Brain microvascular endothelial cell (primary cell): ENCODE results near the gene SURF4.

Experiments
- DNase-seq: peaks from one replicate; pipeline ENCODE4 v3.0.0-alpha.2; 2020
- H3K27ac ChIP-seq: fragments of 250-450 bp; sonication (Bioruptor Pico); 2 replicates; pipeline ENCODE4 v1.5.1; 2020; ENCODE audit warnings: mild to moderate bottlenecking, moderate library complexity
- H3K27me3 ChIP-seq: fragments of 250-450 bp; sonication (Bioruptor Pico); replicated peaks from 2 replicates; pipeline ENCODE4 v1.5.1; 2020; ENCODE audit warnings: mild to moderate bottlenecking
- H3K36me3 ChIP-seq: fragments of 250-450 bp; sonication (Bioruptor Pico); replicated peaks from 2 replicates; pipeline ENCODE4 v1.5.1; 2020; ENCODE audit warnings: mild to moderate bottlenecking
- H3K4me3 ChIP-seq: 2 replicates; pipeline ENCODE4 v1.5.1; 2011; ENCODE audit warnings: low read depth, mild to moderate bottlenecking, control low read depth, low read length, moderate library complexity
- CTCF ChIP-seq: IDR thresholded peaks from 2 replicates; pipeline ENCODE4 v1.5.1; 2011; ENCODE audit warnings: low read depth, mild to moderate bottlenecking, moderate library complexity, low read length, control low read depth, inconsistent platforms; ENCODE audit errors: missing control alignments
- in situ Hi-C: cut with HindIII; loops from 2 replicates; pipeline ENCODE4 v1.10.0; 2017; ENCODE audit warnings: low sequenced_read_pairs, low pct_ligation_motif_present

SURF4 gene

GRCh38 chr9:133386338-133386737 is 10.5 kb upstream of the SURF4 start:
- no peaks in the 10 kb centered on the region for H3K36me3 ChIP-seq
- H3K4me3 ChIP-seq, result no peak overlapping the region
- no peak overlapping the region for H3K27ac ChIP-seq
- no peak for DNase-seq
- in situ Hi-C loops, result no loop called here
- H3K27me3 ChIP-seq, result no peaks in the 10 kb centered on the region
- no peak for TF ChIP-seq CTCF

- H3K36me3 ChIP-seq, result no peaks in the 10 kb centered on the region
Measured at GRCh38 chr9:133385452-133385851, 9.6 kb upstream of the SURF4 start.

GRCh38 chr9:133384736-133385321 is 9.0 kb upstream of the SURF4 start:
- no peak overlapping the region for H3K4me3 ChIP-seq
- no peaks in the 10 kb centered on the region for H3K36me3 ChIP-seq
- no peak for DNase-seq
- no peak overlapping the region for H3K27ac ChIP-seq
- TF ChIP-seq CTCF, result no peak
- no peaks in the 10 kb centered on the region for H3K27me3 ChIP-seq
- in situ Hi-C loops, result no loop called here

More at GRCh38 chr9:133385452-133385851, 9.6 kb upstream of the SURF4 start:
- no peak for TF ChIP-seq CTCF
- in situ Hi-C loops, result no loop called here
- no peak overlapping the region for H3K4me3 ChIP-seq
- no peaks in the 10 kb centered on the region for H3K27me3 ChIP-seq
- no peak for DNase-seq
- no peak overlapping the region for H3K27ac ChIP-seq

- DNase-seq, result no peak
- TF ChIP-seq CTCF, result no peak
- in situ Hi-C loops, result no loop called here
- H3K36me3 ChIP-seq, result no peaks in the 10 kb centered on the region
- H3K4me3 ChIP-seq, result no peak overlapping the region
- H3K27me3 ChIP-seq, result no peaks in the 10 kb centered on the region
- no peak overlapping the region for H3K27ac ChIP-seq
Measured at GRCh38 chr9:133383438-133383837, 7.6 kb upstream of the SURF4 start.

GRCh38 chr9:133382507-133383141 is 6.8 kb upstream of the SURF4 start:
- Histone ChIP-seq H3K27ac (no peak overlapping the region), H3K4me3 (no peak overlapping the region), H3K27me3 (no peaks in the 10 kb centered on the region), H3K36me3 (no peaks in the 10 kb centered on the region)
- no peak for DNase-seq
- no peak for TF ChIP-seq CTCF
- in situ Hi-C loops, result no loop called here

GRCh38 chr9:133380734-133381133 is 4.9 kb upstream of the SURF4 start:
- in situ Hi-C loops, result no loop called here
- no peak overlapping the region for H3K27ac ChIP-seq
- no peak for TF ChIP-seq CTCF
- DNase-seq, result no peak
- H3K27me3 ChIP-seq, result no peaks in the 10 kb centered on the region
- peaks cover under 1% of the 10 kb centered on the region for H3K36me3 ChIP-seq
- no peak overlapping the region for H3K4me3 ChIP-seq
